ENCODE data around the gene DPM3.
"Not testable (repeated sequence)": the region's sequence is repeated elsewhere in the genome, so short reads cannot be mapped to it uniquely, and the experiment has no call there.

- not testable (repeated sequence) for TF ChIP-seq CTCF (IDR thresholded peaks at IDR 0.05; ENCODE audit: low read depth, low read length, poor library complexity, severe bottlenecking); EZH2phosphoT487 (IDR thresholded peaks at IDR 0.05; ENCODE audit: borderline replicate concordance, low read length)
These were observed 49.6 kb upstream of the DPM3 start for GRCh38 chr1:155189926-155190325.

All from DOHH2 (cell line).